GM12878 (cell line): Measurements from ENCODE around the gene RADIL. TPM values are rescaled to one million over a fixed set of nuclear protein-coding genes. Genes with fewer than 3 reads are reported as not detected.

ENCODE experiments used
- ATAC-seq: fragments of 200-7000 bp; cut with Tn5 transposase; 3 replicates; pipeline ENCODE4 v1.9.1; 2020; ENCODE audit warnings: mild to moderate bottlenecking, moderate library complexity
- BruUV-seq: library from RNA; stranded (reverse); fragments of 400-500 nt; replicated peaks from 2 replicates; lab custom pipeline; 2021; lab: Mats Ljungman, UMichigan
- CTCF ChIA-PET: fragments of 300-600 bp; sonication (Branson Sonifier 250); formaldehyde crosslinking; extraction: SDS; loops from one replicate; lab custom pipeline; 2021; ENCODE audit warnings: inconsistent platforms; lab: Yijun Ruan, JAX
- POLR2A ChIA-PET: fragments of 350-600 bp; formaldehyde crosslinking; extraction: SDS; loops from one replicate; lab custom pipeline; 2021; ENCODE audit warnings: inconsistent platforms; lab: Charles Lee
- RAD21 ChIA-PET: fragments of 300-600 bp; sonication (Branson Sonifier 250); formaldehyde crosslinking; loops from one replicate; lab custom pipeline; 2023; ENCODE audit warnings: antibody characterized with exemption; ENCODE audit not compliant: unreplicated experiment; lab: Charles Lee
- SMC1A ChIA-PET: fragments of 300-600 bp; sonication (Branson Sonifier 250); formaldehyde crosslinking; loops from one replicate; lab custom pipeline; 2023; ENCODE audit not compliant: unreplicated experiment, uncharacterized antibody; lab: Charles Lee
- DNase-seq: peaks from one replicate; pipeline ENCODE4 v3.0.0-alpha.2; 2011; ENCODE audit warnings: low read depth, low spot score
- FAIRE-seq: peaks from 3 replicates; lab custom pipeline; 2011; peaks lifted over from hg19 to GRCh38; lab: Jason Lieb, UNC
- H2AFZ ChIP-seq: 2 replicates; pipeline ENCODE4 v1.6.0; 2011; ENCODE audit warnings: low read depth, low read length, control low read depth; ENCODE audit not compliant: control insufficient read depth
- H3K27ac ChIP-seq: 2 replicates; pipeline ENCODE4 v1.5.1; 2011; ENCODE audit warnings: control low read depth; ENCODE audit not compliant: control insufficient read depth, insufficient read depth
- H3K27me3 ChIP-seq, 2 experiments: replicated peaks in 1 of 2; 2 replicates each; pipeline versions ENCODE4 v1.6.0 to v1.6.1; 2011; ENCODE audit warnings: low read length in 1 of 2; ENCODE audit not compliant: control insufficient read depth in 2 of 2, insufficient read depth in 2 of 2
- H3K36me3 ChIP-seq, 2 experiments: 2 replicates each; pipeline ENCODE4 v1.5.1; 2011; ENCODE audit warnings: low read length in 1 of 2; ENCODE audit not compliant: control insufficient read depth in 2 of 2, insufficient read depth in 2 of 2
- H3K4me1 ChIP-seq: 2 replicates; pipeline ENCODE4 v1.6.1; 2011; ENCODE audit warnings: mild to moderate bottlenecking, low read length, moderate library complexity, mixed read lengths; ENCODE audit not compliant: control insufficient read depth, insufficient read depth
- H3K4me2 ChIP-seq: 2 replicates; pipeline ENCODE4 v1.6.0; 2011; ENCODE audit warnings: control low read depth; ENCODE audit not compliant: control insufficient read depth, insufficient read depth
- H3K4me3 ChIP-seq: fragments of 200-600 bp; sonication (generic); 2 replicates; pipeline ENCODE4 v1.5.1; 2016
- H3K79me2 ChIP-seq: 2 replicates; pipeline ENCODE4 v1.6.0; 2011; ENCODE audit warnings: low read length; ENCODE audit not compliant: control insufficient read depth, insufficient read depth
- H3K9ac ChIP-seq: 2 replicates; pipeline ENCODE4 v1.8.0; 2011; ENCODE audit warnings: low read length, control low read depth, mixed read lengths; ENCODE audit not compliant: control insufficient read depth, insufficient read depth
- H3K9me3 ChIP-seq: replicated peaks from 3 replicates; pipeline ENCODE4 v1.5.1; 2011; ENCODE audit warnings: mild to moderate bottlenecking, low read length; ENCODE audit not compliant: control insufficient read depth, insufficient read depth
- H4K20me1 ChIP-seq: 2 replicates; pipeline ENCODE4 v1.6.0; 2011; ENCODE audit not compliant: control insufficient read depth, insufficient read depth
- BHLHE40 ChIP-seq, 2 experiments: fragments of 450-650 bp in 1 of 2; IDR thresholded peaks; 2 replicates each; pipeline ENCODE4 v1.6.1; 2011 to 2017; ENCODE audit warnings: low read depth in 2 of 2, borderline replicate concordance in 1 of 2, improper control_type of control experiment in 1 of 2, low read length in 1 of 2, mild to moderate bottlenecking in 1 of 2
- CREB1 ChIP-seq: IDR thresholded peaks from 2 replicates; pipeline ENCODE4 v1.6.1; 2012; ENCODE audit warnings: low read depth, mild to moderate bottlenecking, inconsistent platforms
- EGR1 ChIP-seq, 2 experiments: IDR thresholded peaks; 1 replicate in 1 of 2; 2 replicates in 1 of 2; pipeline ENCODE4 v1.6.1; 2011 to 2012; ENCODE audit warnings: low read depth in 2 of 2, low read length in 2 of 2, borderline replicate concordance in 1 of 2, mild to moderate bottlenecking in 1 of 2, moderate library complexity in 1 of 2
- GATAD2B ChIP-seq: fragments of 450-650 bp; conservative IDR thresholded peaks from 2 replicates; pipeline ENCODE4 v1.6.1; 2017; ENCODE audit warnings: low read depth, mild to moderate bottlenecking, moderate library complexity
- MTA3 ChIP-seq: IDR thresholded peaks from 2 replicates; pipeline ENCODE4 v1.6.1; 2012; ENCODE audit warnings: low read length, inconsistent platforms, borderline replicate concordance
- NBN ChIP-seq: fragments of 450-650 bp; IDR thresholded peaks from 2 replicates; pipeline ENCODE4 v1.6.1; 2016
- NFYB ChIP-seq: IDR thresholded peaks from 2 replicates; pipeline ENCODE4 v1.6.1; 2011; ENCODE audit warnings: low read depth, mild to moderate bottlenecking, low read length, improper control_type of control experiment, moderate library complexity; ENCODE audit not compliant: insufficient read depth
- RAD21 ChIP-seq: IDR thresholded peaks from 2 replicates; pipeline ENCODE4 v1.6.1; 2011; ENCODE audit warnings: mild to moderate bottlenecking, low read depth, low read length, moderate library complexity; ENCODE audit not compliant: insufficient read depth
- RAD51 ChIP-seq: fragments of 450-650 bp; IDR thresholded peaks from 2 replicates; pipeline ENCODE4 v1.6.1; 2016; ENCODE audit warnings: moderate library complexity, mild to moderate bottlenecking, inconsistent platforms
- RBBP5 ChIP-seq: fragments of 200-600 bp; sonication (generic); conservative IDR thresholded peaks from 2 replicates; pipeline ENCODE4 v1.6.1; 2016
- SMAD1 ChIP-seq: fragments of 450-650 bp; IDR thresholded peaks from 2 replicates; pipeline ENCODE4 v1.6.1; 2018; ENCODE audit warnings: mild to moderate bottlenecking, low read depth; ENCODE audit not compliant: partially characterized antibody
- WGBS: methylation state at CpG from one replicate; pipeline ENCODE4 v1.1.6; 2016; ENCODE audit warnings: low lambda C conversion rate; ENCODE audit not compliant: insufficient replicate concordance, insufficient coverage; ENCODE audit errors: missing lambda C conversion rate; 5-methylcytosine and 5-hydroxymethylcytosine counted together
- in situ Hi-C: fragments of 300-500 bp; cut with MboI; formaldehyde crosslinking; loops from 9 replicates; pipeline ENCODE4 v1.14.3; 2018; ENCODE audit warnings: mixed read lengths
- intact Hi-C: fragments of 100-400 bp; cut with micrococcal nuclease; formaldehyde crosslinking; loops from one replicate; pipeline ENCODE4 v1.14.2; 2022; ENCODE audit not compliant: unreplicated experiment
- polyA plus RNA-seq, 11 experiments: library from polyadenylated mRNA; depleted of rRNA in 4 of 11; unstranded in 6 of 11; stranded (reverse) in 5 of 11; fragments of >200 nt; fragmentation: Nextera tagmentation in 4 of 11; fragmentation: Illumina TruSeq in 1 of 11; extraction: Ambion mirVana in 4 of 11; extraction: Trizol in 1 of 11; gene quantifications; 1 replicate in 1 of 11; 2 replicates in 10 of 11; pipeline versions ENCODE4 v1.2.1 to v1.2.3, GENCODE V29; 2011 to 2016; ENCODE audit warnings: inconsistent platforms in 2 of 11, missing spikeins in 2 of 11, low read depth in 1 of 11
- total RNA-seq, 4 experiments: library from RNA; depleted of rRNA in 3 of 4; stranded (reverse); fragments of >200 nt in 3 of 4; fragmentation: Illumina TruSeq in 1 of 4; extraction: Trizol in 1 of 4; gene quantifications; 2 replicates each; pipeline versions ENCODE4 v1.2.1 to v1.2.3, GENCODE V29; 2013 to 2021
- TF ChIP-seq, protein P1 (sequence below): IDR thresholded peaks from 2 replicates; pipeline ENCODE4 v1.6.1; 2012; ENCODE audit warnings: low read depth, low read length, improper control_type of control experiment

Gene RADIL
- total and polyA plus RNA-seq, 10 of the 15 experiments (the other 5 are each of a cell fraction or from before 2014, with no cell fraction given) = 0.05 to 0.06 TPM; not detected in 8

DNA sequence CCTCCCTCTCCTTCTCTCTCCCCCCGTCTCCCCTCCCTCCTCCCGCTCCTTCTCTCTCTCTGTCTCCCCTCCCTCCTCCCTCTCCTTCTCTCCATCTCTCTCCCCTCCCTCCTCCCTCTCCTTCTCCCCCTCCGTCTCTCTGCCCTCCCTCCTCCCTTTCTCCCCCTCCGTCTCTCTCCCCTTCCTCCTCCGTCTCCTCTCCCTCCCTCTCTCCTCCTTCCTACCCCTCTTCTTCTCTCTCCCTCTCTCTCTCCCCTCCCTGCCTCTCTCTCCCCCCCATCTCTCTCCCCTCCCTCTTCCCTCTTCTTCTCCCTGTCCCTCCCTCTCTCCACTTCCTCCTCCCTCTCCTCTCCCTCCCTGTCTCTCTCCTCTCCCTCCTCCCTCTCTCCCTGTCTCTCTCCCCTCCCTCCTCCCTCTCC, 75.9 kb downstream of the RADIL start:
- BruUV-seq = no TSS peak
- Histone ChIP-seq H3K9ac (no peak overlapping the region), H3K79me2 (no peaks in the 10 kb centered on the region), H3K9me3 (no peaks in the 10 kb centered on the region), H3K4me3 (no peak overlapping the region), H3K27ac (no peak overlapping the region), H3K4me1 (no peaks in the 10 kb centered on the region), H3K27me3 (no peaks in the 10 kb centered on the region), H2AFZ (no peak overlapping the region), H3K36me3 (no peaks in the 10 kb centered on the region), H4K20me1 (no peaks in the 10 kb centered on the region), H3K4me2 (no peak overlapping the region)
- TF ChIP-seq RAD21 (no peak), SMAD1 (no peak), NBN (no peak), BHLHE40 (IDR thresholded peaks at IDR 0.05; ENCODE audit: borderline replicate concordance in 1 of 2, low read depth in 2 of 2, low read length in 1 of 2) (no peak), NFYB (no peak), RAD51 (no peak), RBBP5 (no peak), MTA3 (no peak), CREB1 (no peak), EGR1 (IDR thresholded peaks at IDR 0.05; ENCODE audit: borderline replicate concordance in 1 of 2, low read depth in 2 of 2, low read length in 2 of 2) (no peak), GATAD2B (no peak)
- TF ChIP-seq, protein P1, sequence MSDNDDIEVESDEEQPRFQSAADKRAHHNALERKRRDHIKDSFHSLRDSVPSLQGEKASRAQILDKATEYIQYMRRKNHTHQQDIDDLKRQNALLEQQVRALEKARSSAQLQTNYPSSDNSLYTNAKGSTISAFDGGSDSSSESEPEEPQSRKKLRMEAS = no peak
- DNase-seq = no peak
- ChIA-PET POLR2A (no interaction called here), SMC1A (no interaction called here), RAD21 (no interaction called here), CTCF (no interaction called here)
- WGBS = 0% methylated on average over 1 of the region's 5 CpGs
- in situ Hi-C loops (no loop called here), intact Hi-C loops (no loop called here)
- ATAC-seq = no peak
- no peak for FAIRE-seq
